A673 (cell line): ENCODE measurements around the gene MYH3.

Source experiments
- EZH2 ChIP-seq: fragments of 200-600 bp; sonication (generic); IDR thresholded peaks from 2 replicates; pipeline ENCODE4 v1.6.1; 2017; ENCODE audit warnings: borderline replicate concordance, low read depth, mild to moderate bottlenecking, mixed read lengths, antibody characterized with exemption, low read length; ENCODE audit not compliant: poor library complexity, severe bottlenecking
- TF ChIP-seq, protein P1 (sequence below): fragments of 300-800, 200-600 bp; sonication (generic); conservative IDR thresholded peaks from 2 replicates; pipeline ENCODE4 v1.5.1; 2017; ENCODE audit warnings: low read depth, mild to moderate bottlenecking, antibody characterized with exemption, low read length, moderate library complexity, mixed read lengths

DNA sequence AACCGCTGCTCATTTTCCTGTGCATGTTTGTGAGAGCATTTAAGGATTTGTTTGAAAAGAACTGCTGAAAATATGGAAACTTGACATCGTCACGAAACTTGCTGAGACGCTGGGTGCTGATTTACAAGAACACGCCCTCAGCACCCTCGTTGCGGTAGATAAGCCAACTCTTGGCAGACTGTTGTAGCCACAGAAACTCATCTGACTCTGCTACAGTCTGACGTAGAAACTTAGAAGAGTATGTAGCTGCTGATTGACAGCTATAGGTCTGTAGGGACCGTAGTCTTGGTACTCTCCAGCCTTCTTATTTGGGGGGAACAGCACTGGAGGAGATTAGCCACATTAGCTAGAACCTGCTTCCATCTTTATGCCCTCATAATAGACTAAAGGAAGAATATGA lies 71.6 kb downstream of the MYH3 start:
- TF ChIP-seq, protein P1, sequence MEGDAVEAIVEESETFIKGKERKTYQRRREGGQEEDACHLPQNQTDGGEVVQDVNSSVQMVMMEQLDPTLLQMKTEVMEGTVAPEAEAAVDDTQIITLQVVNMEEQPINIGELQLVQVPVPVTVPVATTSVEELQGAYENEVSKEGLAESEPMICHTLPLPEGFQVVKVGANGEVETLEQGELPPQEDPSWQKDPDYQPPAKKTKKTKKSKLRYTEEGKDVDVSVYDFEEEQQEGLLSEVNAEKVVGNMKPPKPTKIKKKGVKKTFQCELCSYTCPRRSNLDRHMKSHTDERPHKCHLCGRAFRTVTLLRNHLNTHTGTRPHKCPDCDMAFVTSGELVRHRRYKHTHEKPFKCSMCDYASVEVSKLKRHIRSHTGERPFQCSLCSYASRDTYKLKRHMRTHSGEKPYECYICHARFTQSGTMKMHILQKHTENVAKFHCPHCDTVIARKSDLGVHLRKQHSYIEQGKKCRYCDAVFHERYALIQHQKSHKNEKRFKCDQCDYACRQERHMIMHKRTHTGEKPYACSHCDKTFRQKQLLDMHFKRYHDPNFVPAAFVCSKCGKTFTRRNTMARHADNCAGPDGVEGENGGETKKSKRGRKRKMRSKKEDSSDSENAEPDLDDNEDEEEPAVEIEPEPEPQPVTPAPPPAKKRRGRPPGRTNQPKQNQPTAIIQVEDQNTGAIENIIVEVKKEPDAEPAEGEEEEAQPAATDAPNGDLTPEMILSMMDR = no peak
- no peak for TF ChIP-seq EZH2
